ENCODE data around the gene RPS21.
"Not testable (repeated sequence)": the region's sequence is repeated elsewhere in the genome, so short reads cannot be mapped to it uniquely, and the experiment has no call there.

Gene RPS21

DNA sequence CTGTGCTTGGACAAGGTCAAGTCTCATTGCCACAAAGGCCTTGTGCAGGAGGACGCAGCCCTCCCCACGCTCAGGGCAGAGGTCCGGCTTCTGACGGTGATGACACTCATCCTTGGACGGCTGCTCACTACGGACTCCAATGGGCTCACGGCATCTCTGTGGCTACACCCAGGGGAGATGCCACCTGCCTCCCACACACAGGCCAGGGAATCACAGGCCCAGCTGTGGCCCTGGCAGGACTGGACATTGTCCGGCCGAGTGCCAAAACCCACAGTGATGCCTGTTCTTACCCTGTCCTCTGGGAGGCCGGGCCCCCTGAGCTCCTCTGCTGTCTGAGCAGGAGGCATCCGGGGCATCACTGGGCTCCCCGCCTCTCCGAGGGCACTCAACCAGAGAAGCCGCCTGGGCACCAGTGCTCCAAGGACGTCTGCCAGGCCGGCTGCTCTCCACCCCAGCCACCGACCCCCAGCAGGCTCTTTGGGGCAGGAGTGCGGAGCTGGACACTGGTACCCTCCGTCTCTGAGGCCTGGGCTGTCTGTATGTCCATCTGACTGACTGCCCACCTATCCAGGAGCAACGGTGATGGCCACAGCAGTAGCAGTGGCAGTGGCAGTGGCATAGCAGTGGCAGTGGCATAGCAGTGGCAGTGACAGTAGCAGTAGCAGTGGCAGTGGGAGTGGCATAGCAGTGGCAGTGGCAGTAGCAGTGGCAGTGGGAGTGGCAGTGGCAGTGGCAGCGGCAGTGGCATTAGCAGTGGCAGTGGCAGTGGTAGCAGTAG, 38.6 kb downstream of the RPS21 start:
- DNase-seq (ENCODE audit: low read depth in 2 of 2): no peak

- DNase-seq (ENCODE audit: low read depth in 2 of 2): not testable (repeated sequence)
These were observed 39.1 kb downstream of the RPS21 start for GRCh38 chr20:62426059-62426348.

- DNase-seq (ENCODE audit: low read depth in 2 of 2): no peak
These were observed 39.8 kb downstream of the RPS21 start for GRCh38 chr20:62426699-62427131.

GRCh38 chr20:62427172-62428001, 40.5 kb downstream of the RPS21 start, which contains the start of gene RBBP8NL:
Gene RBBP8NL, minus strand, starts transcription at chr20:62427539. Its CDS starts 7,892 bp downstream, at chr20:62419647.
- no peak for DNase-seq (ENCODE audit: low read depth in 2 of 2)

GRCh38 chr20:62428002-62428372, 41.1 kb downstream of the RPS21 start:
- DNase-seq (ENCODE audit: low read depth in 2 of 2): no peak

DNA sequence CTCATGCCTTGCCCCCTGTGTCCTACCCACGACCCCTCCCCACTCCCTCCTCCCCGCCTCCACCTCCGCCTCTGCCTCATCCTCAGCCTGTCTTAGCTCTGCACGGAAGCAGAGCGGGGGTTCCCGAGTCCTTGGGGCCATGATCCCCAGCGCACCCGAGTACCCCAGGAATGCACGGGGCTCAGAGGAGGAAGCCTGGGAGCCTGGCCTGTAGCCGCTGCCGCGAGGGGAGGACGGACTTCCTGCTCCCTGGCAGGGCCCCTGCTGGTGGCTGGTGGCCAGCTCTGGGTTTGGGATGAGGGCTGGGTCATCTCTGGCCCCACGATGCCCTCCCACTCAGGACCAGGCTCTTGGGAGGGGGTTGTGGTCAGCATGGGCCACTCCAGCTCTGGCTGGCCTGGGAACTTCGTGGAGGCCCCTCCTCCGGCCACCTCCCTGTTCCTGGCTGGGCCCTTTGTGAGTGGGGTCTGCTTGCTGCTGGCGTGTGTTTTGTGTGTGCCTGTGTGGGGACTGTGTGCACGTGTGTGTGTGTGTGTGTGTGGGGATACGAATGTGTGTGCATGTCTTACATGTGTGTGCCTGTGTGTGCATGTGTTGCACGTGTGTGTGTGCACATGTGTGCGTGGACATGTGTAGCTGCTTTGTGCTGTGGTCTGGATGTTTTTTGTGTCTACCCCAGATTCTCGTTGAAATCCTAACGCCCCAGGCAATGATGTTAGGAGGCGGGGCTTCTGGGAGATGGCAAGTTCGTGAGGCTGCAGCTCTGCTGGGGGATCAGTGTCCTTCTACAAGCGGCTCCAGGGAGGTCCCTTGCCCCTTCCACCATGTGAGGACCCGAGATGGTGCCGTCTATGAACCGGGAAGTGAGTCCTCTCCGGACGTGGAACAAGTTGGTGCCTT, 41.7 kb downstream of the RPS21 start:
- no peak for DNase-seq (ENCODE audit: low read depth in 2 of 2)

GRCh38 chr20:62429455-62430310, 42.8 kb downstream of the RPS21 start:
- DNase-seq (ENCODE audit: low read depth in 2 of 2): no peak

DNA sequence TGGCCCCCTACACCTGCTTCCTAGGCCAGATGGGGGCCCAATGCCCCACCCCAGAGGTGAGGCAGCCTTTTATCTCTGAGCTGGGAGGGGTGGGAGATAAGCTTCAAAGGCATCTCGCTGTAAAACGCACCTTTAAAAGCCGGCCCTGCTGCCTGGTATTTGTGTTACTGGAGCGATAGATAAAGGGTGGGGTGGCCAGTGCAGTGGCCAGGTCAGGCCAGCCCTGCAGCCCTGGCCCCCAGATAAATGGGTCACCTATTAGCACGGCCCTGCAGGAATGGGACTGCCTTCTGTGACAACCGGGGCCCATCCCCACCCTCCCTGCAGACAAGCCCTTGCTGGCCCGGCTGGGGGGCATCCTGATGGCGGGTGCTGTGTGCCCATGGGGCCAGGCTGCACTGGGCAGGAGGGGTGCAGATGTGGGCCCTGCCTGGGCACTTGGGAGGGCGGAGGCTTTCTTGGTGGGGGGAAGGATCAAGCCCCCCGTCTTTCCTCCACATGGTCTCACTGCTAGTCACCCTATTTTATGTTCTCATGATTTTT, 43.5 kb downstream of the RPS21 start:
- DNase-seq (ENCODE audit: low read depth in 2 of 2): no peak

DNA sequence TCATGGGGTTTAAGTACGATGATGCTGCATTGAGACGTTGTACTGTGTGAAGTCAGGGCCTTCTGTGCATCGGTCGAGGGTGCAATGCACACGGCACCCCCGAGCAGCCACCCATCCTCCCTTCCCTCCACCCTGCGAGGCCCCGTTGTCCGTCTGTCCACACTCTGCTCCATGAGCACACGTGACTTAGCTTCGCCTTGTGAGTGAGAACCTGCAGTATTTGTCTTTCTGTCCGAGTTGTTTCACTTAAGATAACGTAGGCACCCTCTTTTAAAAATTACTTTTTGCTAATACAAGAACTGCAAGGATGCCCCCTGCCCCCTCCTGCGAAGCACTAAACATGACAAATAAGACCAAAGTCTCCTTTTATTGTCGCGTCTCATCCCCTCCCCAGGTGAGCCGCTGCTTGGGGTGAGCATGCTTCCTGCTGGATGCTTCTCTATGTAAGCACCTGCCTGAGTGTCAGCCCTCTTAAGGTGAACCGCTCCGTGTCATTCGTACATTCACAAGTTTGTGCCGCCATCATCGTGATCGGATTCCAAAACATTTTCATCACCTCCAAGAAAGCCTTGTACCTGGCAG, 44.1 kb downstream of the RPS21 start:
- no peak for DNase-seq (ENCODE audit: low read depth in 2 of 2)

- no peak for DNase-seq (ENCODE audit: low read depth in 2 of 2)
These were observed 47.0 kb downstream of the RPS21 start for GRCh38 chr20:62433658-62434497.

GRCh38 chr20:62436692-62437091, 49.8 kb downstream of the RPS21 start:
- no peak for DNase-seq (ENCODE audit: low read depth in 2 of 2)

GRCh38 chr20:62437496-62437895, 50.6 kb downstream of the RPS21 start:
- DNase-seq (ENCODE audit: low read depth in 2 of 2): no peak

GRCh38 chr20:62437927-62438326, 51.0 kb downstream of the RPS21 start:
- DNase-seq (ENCODE audit: low read depth in 2 of 2): no peak

Measured in stimulated activated CD4-positive, alpha-beta T cell treated with anti-CD3 and anti-CD28 coated beads, Interleukin-12 subunit alpha, Interleukin-12 subunit beta, amount 100 ng/mL, for 24 hours (primary cell).